Retinal pigment epithelial cell (primary cell): ENCODE results near the gene XRCC5.

ENCODE experiments used
- DNase-seq: peaks from one replicate; pipeline ENCODE4 v3.0.0-alpha.2; 2010; ENCODE audit warnings: low read depth
- H3K4me3 ChIP-seq: 2 replicates; pipeline ENCODE4 v1.5.1; 2011; ENCODE audit warnings: mild to moderate bottlenecking, low read length, control low read depth, moderate library complexity
- CTCF ChIP-seq: conservative IDR thresholded peaks from 2 replicates; pipeline ENCODE4 v1.5.1; 2011; ENCODE audit warnings: low read depth, low read length, control low read depth, inconsistent platforms

Gene XRCC5

DNA sequence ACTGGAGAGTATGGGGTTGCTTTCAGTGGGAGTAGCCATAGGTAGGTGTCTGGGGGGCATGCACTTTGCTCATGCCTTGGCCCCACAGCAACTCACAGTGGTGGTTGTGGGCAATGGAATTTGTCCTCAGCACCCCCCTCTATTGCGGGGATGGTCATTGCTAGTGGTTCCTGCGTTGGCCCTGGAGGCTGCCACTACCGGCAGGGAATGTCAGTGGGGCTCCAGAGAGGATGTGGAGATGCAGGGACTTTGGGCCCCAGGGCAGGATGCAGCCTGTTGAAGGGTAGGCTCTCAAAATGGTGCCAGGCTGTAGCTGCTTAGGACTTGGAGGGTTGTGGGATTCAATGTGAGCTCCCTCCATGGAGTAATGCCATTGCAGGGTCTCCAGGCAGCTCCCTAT lies 125.0 kb downstream of the XRCC5 start:
- H3K4me3 ChIP-seq: no peak overlapping the region
- TF ChIP-seq CTCF: no peak
- DNase-seq: no peak

DNA sequence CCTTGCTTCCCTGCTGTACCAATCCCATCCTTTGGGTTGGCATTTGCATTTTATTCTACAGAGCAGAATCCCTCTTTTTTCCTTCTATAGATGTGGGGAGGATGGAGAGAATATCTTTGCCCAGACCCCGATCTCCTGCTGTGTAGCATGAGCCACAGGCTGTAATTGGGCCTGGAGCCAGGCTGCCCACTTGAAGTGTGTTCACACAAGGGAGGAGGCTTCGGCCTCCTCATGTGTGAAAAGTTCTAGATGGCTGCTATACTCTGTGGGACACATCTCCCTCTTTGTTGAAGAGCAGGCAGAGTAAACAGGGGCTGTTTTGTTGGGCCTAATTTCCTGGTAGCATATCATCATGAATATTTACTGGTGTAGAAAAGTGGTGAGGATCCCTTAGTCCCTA lies 126.3 kb downstream of the XRCC5 start:
- TF ChIP-seq CTCF: no peak
- H3K4me3 ChIP-seq: no peak overlapping the region
- DNase-seq: no peak

GRCh38 chr2:216235896-216236295 lies 126.7 kb downstream of the XRCC5 start:
- no peak for DNase-seq

GRCh38 chr2:216236486-216236885 lies 127.3 kb downstream of the XRCC5 start:
- no peak for TF ChIP-seq CTCF
- H3K4me3 ChIP-seq: no peak overlapping the region
- no peak for DNase-seq

More at GRCh38 chr2:216235896-216236295, 126.7 kb downstream of the XRCC5 start:
- no peak for TF ChIP-seq CTCF
- no peak overlapping the region for H3K4me3 ChIP-seq

DNA sequence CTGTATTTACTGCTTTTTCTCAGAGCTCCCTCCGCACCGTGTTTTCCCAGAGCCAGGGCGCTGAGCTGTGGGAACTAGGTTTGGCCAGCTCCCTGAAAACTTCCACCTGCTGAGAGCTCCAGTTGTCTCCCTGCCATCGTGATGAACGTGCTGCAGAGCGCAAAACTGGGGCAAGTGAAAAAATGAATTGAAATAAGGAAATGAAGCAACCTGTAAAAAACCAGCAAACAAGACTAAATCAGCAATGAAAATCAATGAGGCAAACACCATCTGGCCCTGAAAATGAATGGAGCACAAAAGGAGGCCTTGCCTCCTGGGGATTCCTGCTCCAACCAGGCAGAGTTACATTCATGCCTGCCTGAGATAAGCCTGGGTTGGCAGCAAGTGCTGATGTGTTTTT lies 133.2 kb downstream of the XRCC5 start:
- DNase-seq: no peak
- TF ChIP-seq CTCF: no peak

GRCh38 chr2:216243026-216243425 lies 133.9 kb downstream of the XRCC5 start:
- no peak overlapping the region for H3K4me3 ChIP-seq
- no peak for DNase-seq
- no peak for TF ChIP-seq CTCF

More for the DNA sequence above, 133.2 kb downstream of the XRCC5 start:
- no peak overlapping the region for H3K4me3 ChIP-seq

- TF ChIP-seq CTCF: no peak
- no peak overlapping the region for H3K4me3 ChIP-seq
- DNase-seq: no peak
Observed at GRCh38 chr2:216245391-216245975, 136.3 kb downstream of the XRCC5 start.
